GM19035 (cell line): ENCODE data around the gene NANOS2.
"Not testable (repeated sequence)": the region's sequence is repeated elsewhere in the genome, so short reads cannot be mapped to it uniquely, and the experiment has no call there.

Source experiments
- ATAC-seq: cut with Tn5 transposase; IDR thresholded peaks from one replicate; pipeline ENCODE4 v1.9.1; 2021; ENCODE audit not compliant: unreplicated experiment

The NANOS2 gene

GRCh38 chr19:45895983-45896599, 18.5 kb downstream of the NANOS2 start:
- not testable (repeated sequence) for ATAC-seq

GRCh38 chr19:45895519-45895972, 19.0 kb downstream of the NANOS2 start:
- ATAC-seq = no peak

- no peak for ATAC-seq
Observed at GRCh38 chr19:45890877-45891276, 23.7 kb downstream of the NANOS2 start.

GRCh38 chr19:45889210-45889885, 25.2 kb downstream of the NANOS2 start:
- no peak for ATAC-seq

- ATAC-seq = no peak
Observed at GRCh38 chr19:45887200-45887710, 27.3 kb downstream of the NANOS2 start.

GRCh38 chr19:45886427-45887199, 28.0 kb downstream of the NANOS2 start:
- peak; percentile 57 for ATAC-seq

GRCh38 chr19:45885556-45886426, 28.8 kb downstream of the NANOS2 start, which contains the start of gene IRF2BP1:
Gene IRF2BP1, minus strand, starts transcription at chr19:45886141. Its CDS starts 367 bp downstream, at chr19:45885774.
- peak; percentile 51 for ATAC-seq

- ATAC-seq = peak; percentile 3
Observed at GRCh38 chr19:45884682-45885555, 29.7 kb downstream of the NANOS2 start.

GRCh38 chr19:45883881-45884681, 30.5 kb downstream of the NANOS2 start:
- ATAC-seq = no peak

GRCh38 chr19:45883586-45883880, 31.0 kb downstream of the NANOS2 start:
- ATAC-seq = no peak

- ATAC-seq = peak; percentile 25
Observed at GRCh38 chr19:45882652-45883585, 31.7 kb downstream of the NANOS2 start.

GRCh38 chr19:45881909-45882528, 32.6 kb downstream of the NANOS2 start:
- no peak for ATAC-seq

- no peak for ATAC-seq
Observed at GRCh38 chr19:45881082-45881908, 33.3 kb downstream of the NANOS2 start.

- no peak for ATAC-seq
Observed at GRCh38 chr19:45879971-45880370, 34.6 kb downstream of the NANOS2 start.

- no peak for ATAC-seq
Observed at GRCh38 chr19:45879055-45879454, 35.5 kb downstream of the NANOS2 start.

GRCh38 chr19:45878043-45878794, 36.4 kb downstream of the NANOS2 start:
- ATAC-seq = no peak
